Measurements from ENCODE around the gene FIBCD1. TPM values are rescaled to one million over a fixed set of nuclear protein-coding genes. Genes with fewer than 3 reads are reported as not detected.

The FIBCD1 gene
- total and polyA plus RNA-seq, 9 of the 15 experiments (the other 6 are each of a cell fraction or from before 2014, with no cell fraction given) = 0.53 to 1.2 (median 0.95) TPM; not detected in 4

DNA sequence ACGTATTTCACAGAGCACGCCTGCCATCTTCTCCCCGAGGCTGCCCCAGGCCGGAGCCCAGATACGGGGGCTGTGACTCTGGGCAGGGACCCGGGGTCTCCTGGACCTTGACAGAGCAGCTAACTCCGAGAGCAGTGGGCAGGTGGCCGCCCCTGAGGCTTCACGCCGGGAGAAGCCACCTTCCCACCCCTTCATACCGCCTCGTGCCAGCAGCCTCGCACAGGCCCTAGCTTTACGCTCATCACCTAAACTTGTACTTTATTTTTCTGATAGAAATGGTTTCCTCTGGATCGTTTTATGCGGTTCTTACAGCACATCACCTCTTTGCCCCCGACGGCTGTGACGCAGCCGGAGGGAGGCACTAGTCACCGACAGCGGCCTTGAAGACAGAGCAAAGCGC lies 52.1 kb downstream of the FIBCD1 start:
- Histone ChIP-seq H3K9me3 (replicated peaks; ENCODE audit: control insufficient read depth, insufficient read depth, low read depth, low read length) (no peaks in the 10 kb centered on the region), H4K20me1 (replicated peaks; ENCODE audit: control insufficient read depth, insufficient read depth, low read length) (peaks cover 45% of the 10 kb centered on the region), H3K79me2 (ENCODE audit: control insufficient read depth, insufficient read depth, low read length) (no peaks in the 10 kb centered on the region), H3K27ac (ENCODE audit: extremely low read depth, low read depth, low read length) (no peak overlapping the region), H2AFZ (ENCODE audit: low read depth, low read length) (no peak overlapping the region), H3K9me1 (ENCODE audit: control insufficient read depth, insufficient read depth, low read length) (peaks cover 3% of the 10 kb centered on the region), H3K4me2 (ENCODE audit: insufficient read depth, low read length) (no peak overlapping the region), H3K4me1 (replicated peaks in 1 of 2; ENCODE audit: control insufficient read depth in 2 of 2, insufficient read depth in 2 of 2, low read length in 2 of 2) (peaks cover 0 to 40% of the 10 kb centered on the region in 2 experiments; a peak in 1 of 5 replicates), H3K36me3 (ENCODE audit: control insufficient read depth, insufficient read depth, low read length) (peaks cover 74% of the 10 kb centered on the region), H3K9ac (ENCODE audit: insufficient read depth in 1 of 2, low read depth in 2 of 2, low read length in 2 of 2) (peak overlapping the region in 1 of 2 experiments; percentile 0; a peak in 1 of 4 replicates), H3K4me3 (no peak overlapping the region), H3K27me3 (ENCODE audit: control insufficient read depth in 2 of 2, insufficient read depth in 2 of 2, low read length in 2 of 2) (no peaks in the 10 kb centered on the region; a peak in 1 of 5 replicates)
- in situ Hi-C loops (cut with MboI) = no loop called here
- DNase-seq (ENCODE audit: extremely low read depth in 1 of 4, low spot score in 3 of 4) (peak in 2 of 4 experiments; percentile 53 to 56), ATAC-seq (no peak), FAIRE-seq (no peak)
- TF ChIP-seq, protein P1, sequence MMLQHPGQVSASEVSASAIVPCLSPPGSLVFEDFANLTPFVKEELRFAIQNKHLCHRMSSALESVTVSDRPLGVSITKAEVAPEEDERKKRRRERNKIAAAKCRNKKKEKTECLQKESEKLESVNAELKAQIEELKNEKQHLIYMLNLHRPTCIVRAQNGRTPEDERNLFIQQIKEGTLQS (IDR thresholded peaks at IDR 0.05) = no peak
- TF ChIP-seq, protein P1 (CRISPR knock-in tag; conservative IDR thresholded peaks at IDR 0.05) = 0 out of 2 replicates have a peak, but pooled peaks have one; percentile 3
- TF ChIP-seq, protein P2, sequence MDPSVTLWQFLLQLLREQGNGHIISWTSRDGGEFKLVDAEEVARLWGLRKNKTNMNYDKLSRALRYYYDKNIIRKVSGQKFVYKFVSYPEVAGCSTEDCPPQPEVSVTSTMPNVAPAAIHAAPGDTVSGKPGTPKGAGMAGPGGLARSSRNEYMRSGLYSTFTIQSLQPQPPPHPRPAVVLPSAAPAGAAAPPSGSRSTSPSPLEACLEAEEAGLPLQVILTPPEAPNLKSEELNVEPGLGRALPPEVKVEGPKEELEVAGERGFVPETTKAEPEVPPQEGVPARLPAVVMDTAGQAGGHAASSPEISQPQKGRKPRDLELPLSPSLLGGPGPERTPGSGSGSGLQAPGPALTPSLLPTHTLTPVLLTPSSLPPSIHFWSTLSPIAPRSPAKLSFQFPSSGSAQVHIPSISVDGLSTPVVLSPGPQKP (CRISPR knock-in tag; IDR thresholded peaks at IDR 0.05) = no peak
- no peak for TF ChIP-seq L3MBTL2 (IDR thresholded peaks at IDR 0.05)
- intact Hi-C loops (cut with micrococcal nuclease) = no loop called here
- CTCF ChIA-PET (ENCODE audit: low intra/inter-chr PET ratio) = no interaction called here
- 88% methylated on average over 23 of the region's 23 CpGs for WGBS (ENCODE audit: insufficient coverage, low coverage, missing lambda C conversion rate)
- POLR2A ChIA-PET = interaction anchor here (0.6 to 14.2 kb wide), 13 partner anchors 10 to 1165 kb away, joined by 3 to 220 read pairs (median 4); no protein-coding TSS in a partner anchor
- no TSS peak for BruUV-seq (replicated peaks)

Measured in K562 (cell line).